Sigmoid colon (tissue), 7 donors: ENCODE data around the gene SLC35G6. TPM values are rescaled to one million over a fixed set of nuclear protein-coding genes. Genes with fewer than 3 reads are reported as not detected.

ENCODE experiments used
- DNase-seq: peaks from one replicate; pipeline ENCODE4 v3.0.0-alpha.2; 2019
- H3K27ac ChIP-seq, 4 donors: fragments of 200-600 bp; sonication (generic); one replicate each; pipeline ENCODE4 v1.5.1; 2016 to 2019; ENCODE audit warnings: mild to moderate bottlenecking in 1 of 4
- H3K27me3 ChIP-seq, 3 donors: fragments of 200-600 bp; sonication (generic); one replicate each; pipeline ENCODE4 v1.5.1; 2019; ENCODE audit warnings: mild to moderate bottlenecking in 1 of 3
- H3K36me3 ChIP-seq, 4 donors: fragments of 200-600 bp; sonication (generic); one replicate each; pipeline ENCODE4 v1.5.1; 2016 to 2019
- H3K4me1 ChIP-seq, 4 donors: fragments of 200-600 bp; sonication (generic); one replicate each; pipeline ENCODE4 v1.5.1; 2017 to 2019
- H3K4me3 ChIP-seq, 4 donors: fragments of 200-600 bp; sonication (generic); one replicate each; pipeline ENCODE4 v1.5.1; 2017 to 2019; ENCODE audit warnings: mild to moderate bottlenecking in 2 of 4, moderate library complexity in 1 of 4
- H3K9me3 ChIP-seq, 4 donors: fragments of 200-600 bp in 3 of 4; sonication (generic) in 3 of 4; one replicate each; pipeline versions ENCODE4 v1.5.1 to v1.6.1; 2013 to 2019
- CTCF ChIP-seq, 4 experiments: fragments of 450-650 bp in 3 of 4; fragments of 200-600 bp in 1 of 4; IDR thresholded peaks; one replicate each; pipeline ENCODE4 v1.5.1; 2016 to 2019; ENCODE audit warnings: antibody characterized with exemption in 4 of 4, mild to moderate bottlenecking in 3 of 4, moderate library complexity in 2 of 4
- EP300 ChIP-seq, 4 donors: sonication (generic); formaldehyde crosslinking; IDR thresholded peaks; one replicate each; pipeline ENCODE4 v1.6.1; 2017; ENCODE audit warnings: antibody characterized with exemption in 4 of 4
- POLR2A ChIP-seq, 2 donors: fragments of 450-650 bp; IDR thresholded peaks; one replicate each; pipeline ENCODE4 v1.6.1; 2016; ENCODE audit warnings: antibody characterized with exemption in 2 of 2, mild to moderate bottlenecking in 2 of 2, moderate library complexity in 2 of 2
- POLR2AphosphoS5 ChIP-seq, 4 donors: sonication (generic); formaldehyde crosslinking; IDR thresholded peaks; one replicate each; pipeline ENCODE4 v1.6.1; 2017; ENCODE audit warnings: antibody characterized with exemption in 4 of 4
- WGBS, 2 donors: extraction: QIAGEN DNeasy Blood & Tissue Kit; methylation state at CpG; one replicate each; pipeline ENCODE4 v1.1.7; 2013; 5-methylcytosine and 5-hydroxymethylcytosine counted together
- intact Hi-C: fragments of 100-400 bp; cut with DNase I; formaldehyde crosslinking; loops from one replicate; pipeline ENCODE4 v1.15.1; 2023
- polyA plus RNA-seq, 3 donors: library from polyadenylated mRNA; stranded (reverse); fragments of 200-250 nt; gene quantifications; one replicate each; pipeline ENCODE4 v1.2.3, GENCODE V29; 2013
- total RNA-seq, 4 donors: library from RNA; depleted of rRNA; stranded (reverse); fragments of >200 nt; gene quantifications; one replicate each; pipeline ENCODE4 v1.1.0, GENCODE V29; 2016
- donor health status: healthy with polysubstance abuse.
- donor health status: Bipolar disorder and iron deficiency.
- donor health status: healthy.

SLC35G6 gene
- total and polyA plus RNA-seq, 7 donors = not detected

- H3K36me3 ChIP-seq = no peaks in the 10 kb centered on the region
- no peak overlapping the region for H3K4me3 ChIP-seq
- 79 to 86% methylated on average over 7 of the region's 7 CpGs for WGBS, 2 donors
- no peaks in the 10 kb centered on the region for H3K9me3 ChIP-seq
- intact Hi-C loops = no loop called here
- DNase-seq = no peak
- peaks cover 34 to 81% (median 63%) of the 10 kb centered on the region in 3 donors for H3K27me3 ChIP-seq
- H3K27ac ChIP-seq = no peak overlapping the region
- peaks cover 0 to 42% (median 30%) of the 10 kb centered on the region in 4 donors for H3K4me1 ChIP-seq
- no peak for TF ChIP-seq CTCF (IDR thresholded peaks at IDR 0.05)
- no peak for TF ChIP-seq POLR2AphosphoS5 (IDR thresholded peaks at IDR 0.05)
- TF ChIP-seq EP300 (IDR thresholded peaks at IDR 0.05) = no peak
- no peak for TF ChIP-seq POLR2A (IDR thresholded peaks at IDR 0.05)
These were observed 37.5 kb upstream of the SLC35G6 start for GRCh38 chr17:7443499-7444485.

- no peak within 1 kb of the TSS for H3K27ac ChIP-seq
- WGBS, 2 donors = 7 to 19% methylated on average over 51 of the region's 51 CpGs
- DNase-seq = peak; percentile 77
- peaks cover 23 to 70% (median 51%) of the 10 kb centered on the region in 3 donors for H3K27me3 ChIP-seq
- H3K4me1 ChIP-seq = peaks cover 0 to 31% (median 22%) of the 10 kb centered on the region in 4 donors
- TF ChIP-seq EP300 (IDR thresholded peaks at IDR 0.05) (no peak), CTCF (IDR thresholded peaks at IDR 0.05) (no peak), POLR2A (IDR thresholded peaks at IDR 0.05) (no peak), POLR2AphosphoS5 (IDR thresholded peaks at IDR 0.05) (no peak)
- no peaks in the 10 kb centered on the region for H3K9me3 ChIP-seq
- peak within 1 kb of the TSS in 3 of 4 donors; percentile 18 to 42 (median 34) for H3K4me3 ChIP-seq
- H3K36me3 ChIP-seq = no peaks in the 10 kb centered on the region
- intact Hi-C loops = no loop called here
These were observed 36.3 kb upstream of the SLC35G6 start, which contains the start of gene CHRNB1 for GRCh38 chr17:7444682-7445618. CHRNB1 (plus strand) TSS chr17:7445061; CDS start chr17:7445128, 67 bp downstream.

GRCh38 chr17:7445619-7445968, 35.7 kb upstream of the SLC35G6 start:
- Histone ChIP-seq H3K4me1 (peaks cover 0 to 25% (median 16%) of the 10 kb centered on the region in 4 donors), H3K27ac (no peak overlapping the region), H3K4me3 (peak overlapping the region in 2 of 4 donors; percentile 34 to 42), H3K9me3 (no peaks in the 10 kb centered on the region), H3K36me3 (no peaks in the 10 kb centered on the region), H3K27me3 (peaks cover 16 to 66% (median 45%) of the 10 kb centered on the region in 3 donors)
- DNase-seq = no peak
- TF ChIP-seq POLR2AphosphoS5 (IDR thresholded peaks at IDR 0.05) (no peak), POLR2A (IDR thresholded peaks at IDR 0.05) (no peak), CTCF (IDR thresholded peaks at IDR 0.05) (no peak), EP300 (IDR thresholded peaks at IDR 0.05) (no peak)
- 1 to 4% methylated on average over 16 of the region's 16 CpGs for WGBS, 2 donors
- intact Hi-C loops = no loop called here

GRCh38 chr17:7448461-7448860, 32.8 kb upstream of the SLC35G6 start:
- no peaks in the 10 kb centered on the region for H3K36me3 ChIP-seq
- 90 to 91% methylated on average over 7 of the region's 7 CpGs for WGBS, 2 donors
- TF ChIP-seq POLR2A (IDR thresholded peaks at IDR 0.05) (no peak), CTCF (IDR thresholded peaks at IDR 0.05) (no peak), EP300 (IDR thresholded peaks at IDR 0.05) (no peak), POLR2AphosphoS5 (IDR thresholded peaks at IDR 0.05) (no peak)
- intact Hi-C loops = no loop called here
- no peak overlapping the region for H3K4me3 ChIP-seq
- DNase-seq = no peak
- H3K27me3 ChIP-seq = peaks cover 13 to 52% (median 34%) of the 10 kb centered on the region in 3 donors
- H3K9me3 ChIP-seq = no peaks in the 10 kb centered on the region
- H3K27ac ChIP-seq = no peak overlapping the region
- peaks cover 0 to 20% (median 12%) of the 10 kb centered on the region in 4 donors for H3K4me1 ChIP-seq
